ENCODE measurements around the gene HTRA1. TPM values are rescaled to one million over a fixed set of nuclear protein-coding genes. Genes with fewer than 3 reads are reported as not detected.

Gene HTRA1
- total RNA-seq, 3 donors from 2014 or later: 116 to 347 (median 152) TPM

- no peak for DNase-seq (ENCODE audit: low spot score in 2 of 2)
- Histone ChIP-seq H3K4me3 (no peak overlapping the region), H3K27me3 (no peaks in the 10 kb centered on the region), H3K9me3 (no peaks in the 10 kb centered on the region), H3K4me1 (no peaks in the 10 kb centered on the region), H3K36me3 (no peaks in the 10 kb centered on the region), H3K27ac (no peak overlapping the region)
- intact Hi-C loops (cut with DNase I; ENCODE audit: low total_unique reads): loop anchor here (10.0 kb wide), 1 partner anchor 267 kb away; no protein-coding TSS in a partner anchor
- TF ChIP-seq CTCF (IDR thresholded peaks at IDR 0.05) (no peak), POLR2A (IDR thresholded peaks at IDR 0.05) (no peak), POLR2AphosphoS5 (IDR thresholded peaks at IDR 0.05) (no peak)
Observed at GRCh38 chr10:122561792-122562191, 100.4 kb downstream of the HTRA1 start.

Other genes starting within 250 kb of the HTRA1 start
- under 1 TPM in 1 of 3 donors, not detected in 2; 0.29 TPM for gene BTBD16, start 190.3 kb upstream of the HTRA1 start, total RNA-seq
- gene PLEKHA1, start 86.8 kb upstream of the HTRA1 start, total RNA-seq: 10 to 100 TPM; 24.2 to 38.9 (median 26.2) TPM
- not detected for gene ARMS2, start 6.9 kb upstream of the HTRA1 start, total RNA-seq
- 1 to 10 TPM in 1 of 3 donors, under 1 TPM in 1, not detected in 1; 0.15 to 2.3 TPM for gene DMBT1, start 99.2 kb downstream of the HTRA1 start, total RNA-seq
- gene C10orf120, start 238.3 kb downstream of the HTRA1 start, total RNA-seq: not detected

Measured in breast epithelium (tissue), 4 donors.